ENCODE data around the gene PDZK1IP1. TPM values are rescaled to one million over a fixed set of nuclear protein-coding genes. Genes with fewer than 3 reads are reported as not detected.

Gene PDZK1IP1
- total and polyA plus RNA-seq, 2 donors from 2014 or later = 245 to 2,553 TPM

DNA sequence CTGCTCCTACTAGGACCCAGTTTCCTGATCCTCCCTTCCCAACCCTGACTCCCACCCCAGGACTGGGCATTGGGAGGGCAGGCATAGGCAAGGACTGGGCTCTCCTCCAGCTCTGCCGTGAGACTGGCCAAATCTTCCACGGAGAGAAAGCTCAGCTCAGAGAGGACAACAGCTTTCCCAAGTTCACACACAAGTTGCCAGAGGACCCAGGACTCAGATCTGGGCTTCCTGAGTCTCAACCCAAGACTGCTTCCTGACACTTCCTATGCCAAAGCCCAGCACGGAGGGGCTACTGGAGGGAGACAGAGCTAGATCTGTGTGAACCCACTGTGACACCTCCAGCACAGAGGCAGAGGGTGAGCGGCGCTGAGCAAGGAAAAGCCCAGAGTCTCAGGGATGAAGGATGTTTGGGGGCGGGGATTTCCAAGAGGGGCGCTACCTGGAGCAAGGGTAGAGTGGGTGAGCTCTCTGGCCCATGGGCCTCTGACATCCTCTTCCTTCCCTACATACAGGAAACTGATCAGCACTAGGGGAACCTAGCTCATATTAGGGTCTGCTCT, 7.1 kb downstream of the PDZK1IP1 start:
- peaks cover 0 to 29% (median 15%) of the 10 kb centered on the region in 3 donors for H3K4me1 ChIP-seq (ENCODE audit: control insufficient read depth in 2 of 3, insufficient read depth in 2 of 3, low read depth in 1 of 3, low read length in 3 of 3)
- H3K9ac ChIP-seq (ENCODE audit: low read length in 3 of 3) = peak overlapping the region in 1 of 3 donors; percentile 19
- H3K27me3 ChIP-seq (ENCODE audit: control insufficient read depth, insufficient read depth, low read length) = no peaks in the 10 kb centered on the region
- FAIRE-seq (no peak), DNase-seq (no peak)
- intact Hi-C loops (cut with DNase I) = loop anchor here (10.0 kb wide), 2 partner anchors 72 to 542 kb away; no protein-coding TSS in a partner anchor
- H3K9me3 ChIP-seq (ENCODE audit: control insufficient read depth in 2 of 3, insufficient read depth in 1 of 3, low read length in 3 of 3) = no peaks in the 10 kb centered on the region
- peak overlapping the region in 1 of 3 donors; percentile 33 for H3K4me3 ChIP-seq (ENCODE audit: low read length in 3 of 3)
- H3K27ac ChIP-seq (ENCODE audit: low read depth in 2 of 2, low read length in 2 of 2) = peak overlapping the region; percentile 81 to 84
- peaks cover 0 to 24% (median 2%) of the 10 kb centered on the region in 3 donors for H3K36me3 ChIP-seq (ENCODE audit: control insufficient read depth in 2 of 3, insufficient read depth in 3 of 3, low read length in 3 of 3)
- TF ChIP-seq, protein P1, sequence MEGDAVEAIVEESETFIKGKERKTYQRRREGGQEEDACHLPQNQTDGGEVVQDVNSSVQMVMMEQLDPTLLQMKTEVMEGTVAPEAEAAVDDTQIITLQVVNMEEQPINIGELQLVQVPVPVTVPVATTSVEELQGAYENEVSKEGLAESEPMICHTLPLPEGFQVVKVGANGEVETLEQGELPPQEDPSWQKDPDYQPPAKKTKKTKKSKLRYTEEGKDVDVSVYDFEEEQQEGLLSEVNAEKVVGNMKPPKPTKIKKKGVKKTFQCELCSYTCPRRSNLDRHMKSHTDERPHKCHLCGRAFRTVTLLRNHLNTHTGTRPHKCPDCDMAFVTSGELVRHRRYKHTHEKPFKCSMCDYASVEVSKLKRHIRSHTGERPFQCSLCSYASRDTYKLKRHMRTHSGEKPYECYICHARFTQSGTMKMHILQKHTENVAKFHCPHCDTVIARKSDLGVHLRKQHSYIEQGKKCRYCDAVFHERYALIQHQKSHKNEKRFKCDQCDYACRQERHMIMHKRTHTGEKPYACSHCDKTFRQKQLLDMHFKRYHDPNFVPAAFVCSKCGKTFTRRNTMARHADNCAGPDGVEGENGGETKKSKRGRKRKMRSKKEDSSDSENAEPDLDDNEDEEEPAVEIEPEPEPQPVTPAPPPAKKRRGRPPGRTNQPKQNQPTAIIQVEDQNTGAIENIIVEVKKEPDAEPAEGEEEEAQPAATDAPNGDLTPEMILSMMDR (IDR thresholded peaks at IDR 0.05; ENCODE audit: borderline replicate concordance, extremely low read depth, insufficient read depth) = no peak

DNA sequence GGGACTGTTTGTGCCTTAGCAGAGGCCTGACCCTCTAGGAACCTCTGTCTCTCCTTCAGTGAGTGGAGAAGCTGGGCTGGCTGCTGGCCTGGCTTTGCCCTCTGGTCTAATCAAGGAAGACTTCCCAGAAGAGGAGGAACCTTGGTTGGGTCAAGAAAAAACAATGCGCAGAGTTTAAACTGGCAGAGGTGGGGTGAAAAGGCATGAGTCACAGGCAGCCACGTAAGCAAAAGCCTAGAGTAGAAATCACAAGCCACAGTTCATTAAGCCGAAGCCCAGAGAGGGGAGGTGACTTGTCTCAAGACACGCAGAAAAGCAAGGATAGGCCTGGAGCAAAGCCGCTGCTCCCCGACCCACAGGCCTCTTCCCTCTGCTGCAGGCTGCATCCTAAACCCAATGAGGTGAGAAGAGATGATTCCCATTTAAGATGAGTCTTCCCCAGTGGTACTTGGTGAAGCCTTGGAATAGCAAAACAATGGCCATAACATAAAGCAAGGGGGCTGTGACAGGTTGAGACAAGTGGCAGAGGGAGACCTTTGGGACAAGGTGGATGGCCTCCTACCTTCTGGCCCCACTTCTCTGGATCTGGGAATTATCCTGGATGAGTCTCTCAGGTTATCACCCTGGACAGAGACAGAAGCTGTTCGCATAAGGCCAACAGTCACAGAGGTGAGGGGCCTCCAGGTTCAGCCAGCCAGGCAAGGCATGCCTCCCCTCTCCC, 7.7 kb downstream of the PDZK1IP1 start:
- TF ChIP-seq, protein P1 (IDR thresholded peaks at IDR 0.05; ENCODE audit: borderline replicate concordance, extremely low read depth, insufficient read depth) = no peak
- H3K4me1 ChIP-seq (ENCODE audit: control insufficient read depth in 2 of 3, insufficient read depth in 2 of 3, low read depth in 1 of 3, low read length in 3 of 3) = peaks cover 0 to 29% (median 15%) of the 10 kb centered on the region in 3 donors

DNA sequence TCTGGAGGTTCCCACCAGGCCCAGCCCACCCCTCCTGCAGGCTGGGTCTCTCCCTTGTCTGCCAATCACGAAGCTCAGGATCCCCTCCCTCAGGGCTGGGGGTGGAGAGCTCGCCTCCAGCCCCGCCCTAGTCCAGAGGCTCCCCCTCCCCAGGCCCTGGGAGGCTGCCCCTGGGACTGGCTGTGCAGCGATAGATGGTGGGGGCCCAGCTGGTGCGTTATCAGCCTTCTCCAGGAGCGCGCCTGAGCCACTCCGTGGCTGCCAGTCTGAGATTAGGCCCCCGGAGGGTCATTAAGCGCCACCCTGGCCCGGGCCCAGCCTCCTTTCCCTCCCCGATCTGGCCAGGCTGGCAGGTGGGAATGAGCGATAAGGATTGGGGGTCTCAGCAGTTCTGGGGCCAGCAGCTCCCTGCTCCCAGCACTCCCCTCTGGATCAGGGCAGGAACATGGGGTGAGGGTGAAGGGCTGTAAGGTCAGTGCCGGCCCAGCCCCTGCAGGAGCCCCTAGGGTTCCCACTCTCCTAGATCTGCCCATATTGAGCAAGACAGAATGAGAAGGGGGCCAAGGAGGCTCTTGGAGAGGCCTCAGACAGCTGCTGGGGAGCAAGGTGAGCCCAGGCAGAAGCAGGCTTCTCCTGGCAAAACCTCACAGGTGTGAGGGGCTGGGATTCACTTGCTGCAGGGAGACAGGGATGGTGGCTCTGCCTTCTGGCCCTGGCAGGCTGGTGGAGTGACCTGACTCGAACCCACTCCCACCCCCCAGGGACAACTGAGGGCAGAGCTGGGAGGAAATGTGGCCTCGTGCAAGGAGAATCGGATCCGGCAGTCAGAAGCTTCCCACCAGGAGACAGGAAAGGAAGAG, 8.5 kb downstream of the PDZK1IP1 start:
- DNase-seq = no peak
- intact Hi-C loops (cut with DNase I) = loop anchor here (10.0 kb wide), 2 partner anchors 73 to 543 kb away; no protein-coding TSS in a partner anchor
- Histone ChIP-seq H3K36me3 (ENCODE audit: control insufficient read depth in 2 of 3, insufficient read depth in 3 of 3, low read length in 3 of 3) (peaks cover 0 to 21% (median 2%) of the 10 kb centered on the region in 3 donors), H3K27me3 (ENCODE audit: control insufficient read depth, insufficient read depth, low read length) (no peaks in the 10 kb centered on the region), H3K27ac (ENCODE audit: low read depth in 2 of 2, low read length in 2 of 2) (peak overlapping the region; percentile 79 to 84), H3K9me3 (ENCODE audit: control insufficient read depth in 2 of 3, insufficient read depth in 1 of 3, low read length in 3 of 3) (no peaks in the 10 kb centered on the region), H3K4me3 (ENCODE audit: low read length in 3 of 3) (peak overlapping the region in 1 of 3 donors; percentile 80), H3K9ac (ENCODE audit: low read length in 3 of 3) (peak overlapping the region in 1 of 3 donors; percentile 23), H3K4me1 (ENCODE audit: control insufficient read depth in 2 of 3, insufficient read depth in 2 of 3, low read depth in 1 of 3, low read length in 3 of 3) (peaks cover 0 to 29% (median 15%) of the 10 kb centered on the region in 3 donors)
- FAIRE-seq = no peak
- TF ChIP-seq, protein P1 (IDR thresholded peaks at IDR 0.05; ENCODE audit: borderline replicate concordance, extremely low read depth, insufficient read depth) = no peak

More for the DNA sequence above, 7.7 kb downstream of the PDZK1IP1 start:
- DNase-seq = no peak
- Histone ChIP-seq H3K4me3 (ENCODE audit: low read length in 3 of 3) (no peak overlapping the region), H3K9me3 (ENCODE audit: control insufficient read depth in 2 of 3, insufficient read depth in 1 of 3, low read length in 3 of 3) (no peaks in the 10 kb centered on the region), H3K9ac (ENCODE audit: low read length in 3 of 3) (peak overlapping the region in 1 of 3 donors; percentile 23), H3K36me3 (ENCODE audit: control insufficient read depth in 2 of 3, insufficient read depth in 3 of 3, low read length in 3 of 3) (peaks cover 0 to 24% (median 2%) of the 10 kb centered on the region in 3 donors), H3K27ac (ENCODE audit: low read depth in 2 of 2, low read length in 2 of 2) (peak overlapping the region; percentile 81 to 84), H3K27me3 (ENCODE audit: control insufficient read depth, insufficient read depth, low read length) (no peaks in the 10 kb centered on the region)
- intact Hi-C loops (cut with DNase I) = loop anchor here (10.0 kb wide), 2 partner anchors 73 to 543 kb away; no protein-coding TSS in a partner anchor
- FAIRE-seq = no peak

All from kidney (tissue), 14 donors.